ENCODE data around the gene TMEM232. TPM values are rescaled to one million over a fixed set of nuclear protein-coding genes. Genes with fewer than 3 reads are reported as not detected.

Gene TMEM232
- total RNA-seq, 1 donor from 2014 or later = 0.20 TPM

DNA sequence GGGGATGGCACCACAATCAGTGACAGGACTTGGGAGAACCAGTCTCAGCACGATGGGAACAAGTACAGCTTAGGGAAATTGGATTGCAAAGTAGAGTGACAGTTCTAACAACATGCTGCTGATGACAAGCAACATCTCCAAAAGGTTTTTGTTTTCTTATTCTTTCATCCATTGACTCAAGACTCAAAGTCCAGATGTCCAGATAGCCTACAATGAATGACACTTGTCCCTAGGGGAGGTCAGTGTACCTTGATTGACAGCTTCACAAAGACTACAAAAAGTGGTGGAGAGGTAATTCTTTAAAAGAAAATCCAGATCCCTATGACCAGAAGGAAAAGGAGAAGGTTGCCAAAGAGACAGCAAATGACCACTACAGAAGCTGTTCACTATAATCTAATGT is 323.9 kb downstream of the TMEM232 start:
- DNase-seq (ENCODE audit: low read depth in 2 of 2) = no peak

GRCh38 chr5:110401881-110402280 is 324.6 kb downstream of the TMEM232 start:
- no peak for DNase-seq (ENCODE audit: low read depth in 2 of 2)

GRCh38 chr5:110398951-110399350 is 327.5 kb downstream of the TMEM232 start:
- no peak for DNase-seq (ENCODE audit: low read depth in 2 of 2)

GRCh38 chr5:110397281-110397680 is 329.2 kb downstream of the TMEM232 start:
- no peak for DNase-seq (ENCODE audit: low read depth in 2 of 2)

DNA sequence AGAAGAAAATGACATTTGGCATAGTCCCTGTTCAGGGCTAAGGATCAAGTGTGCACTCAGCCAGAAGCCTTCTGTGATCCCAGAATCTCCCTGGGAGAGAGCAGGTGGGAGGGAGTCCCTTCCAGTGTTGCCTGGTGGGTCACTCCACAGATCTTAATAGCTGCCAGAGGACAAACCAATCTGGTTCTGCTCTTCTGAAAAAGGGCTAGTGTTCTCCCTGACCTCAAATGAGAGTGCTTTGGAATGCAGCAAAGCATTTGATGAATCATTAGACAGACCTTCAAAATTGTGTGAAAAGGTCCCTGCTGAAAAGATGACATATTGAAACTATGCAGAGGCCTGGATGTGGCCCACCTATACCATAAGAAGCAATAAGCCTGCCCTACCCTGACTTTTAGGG is 339.7 kb downstream of the TMEM232 start:
- no peak for DNase-seq (ENCODE audit: low read depth in 2 of 2)

DNA sequence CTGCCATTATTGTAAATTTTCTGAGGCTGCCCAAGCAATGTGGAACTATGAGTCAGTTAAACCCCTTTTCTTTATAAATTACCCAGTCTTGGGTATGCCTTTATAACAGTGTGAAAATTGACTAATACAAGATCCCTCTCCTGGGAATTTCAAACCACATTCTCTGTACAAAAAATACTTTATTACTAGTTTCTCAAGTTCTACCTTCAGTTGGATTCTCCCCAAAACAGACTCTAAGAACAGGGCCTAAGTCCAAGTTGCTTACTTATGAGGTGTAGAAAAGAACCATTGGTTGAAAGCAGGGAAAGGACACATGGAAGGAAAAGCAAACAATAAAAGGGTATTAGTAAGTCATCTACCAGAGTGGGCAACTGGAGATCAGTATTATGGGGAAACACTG is 343.2 kb downstream of the TMEM232 start:
- DNase-seq (ENCODE audit: low read depth in 2 of 2) = no peak

DNA sequence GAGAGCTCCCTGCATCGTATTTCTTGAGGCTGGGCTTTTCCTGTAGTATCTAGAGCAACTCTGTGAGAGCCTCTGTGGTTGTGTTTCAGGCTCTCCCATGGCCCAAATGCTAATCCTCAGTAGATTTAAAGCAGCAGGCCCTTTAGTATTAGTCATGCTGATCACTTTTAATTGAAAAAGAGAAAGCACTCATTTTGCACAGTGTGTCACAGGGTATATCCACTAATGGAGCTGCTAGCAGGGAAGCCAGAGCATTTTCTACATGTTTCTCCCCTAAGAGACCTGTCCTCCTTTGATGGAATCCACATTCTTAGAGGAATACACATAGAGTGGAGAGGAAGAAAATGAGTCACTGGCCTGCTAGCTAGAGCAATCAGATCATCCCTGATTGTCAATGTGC is 348.5 kb downstream of the TMEM232 start:
- DNase-seq (ENCODE audit: low read depth in 2 of 2) = no peak

DNA sequence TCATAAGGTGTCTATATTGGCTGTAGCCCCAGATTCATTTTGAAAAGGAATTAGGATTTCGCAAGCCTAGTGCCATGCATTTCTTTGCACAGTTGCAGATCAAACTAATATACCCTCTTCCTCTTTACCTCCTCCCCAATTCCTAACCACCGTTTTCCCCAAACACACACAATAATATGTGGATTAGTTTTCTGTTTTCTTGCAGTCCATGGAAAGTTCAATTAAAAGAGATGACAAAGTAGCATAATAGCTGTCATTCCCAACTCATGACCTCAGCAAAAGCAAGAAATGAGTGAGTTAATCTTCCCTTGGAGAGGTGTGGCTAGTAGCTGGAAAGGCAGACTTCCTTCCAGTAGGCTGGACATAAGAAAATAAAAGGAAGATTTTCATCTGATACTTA is 349.1 kb downstream of the TMEM232 start:
- no peak for DNase-seq (ENCODE audit: low read depth in 2 of 2)

DNA sequence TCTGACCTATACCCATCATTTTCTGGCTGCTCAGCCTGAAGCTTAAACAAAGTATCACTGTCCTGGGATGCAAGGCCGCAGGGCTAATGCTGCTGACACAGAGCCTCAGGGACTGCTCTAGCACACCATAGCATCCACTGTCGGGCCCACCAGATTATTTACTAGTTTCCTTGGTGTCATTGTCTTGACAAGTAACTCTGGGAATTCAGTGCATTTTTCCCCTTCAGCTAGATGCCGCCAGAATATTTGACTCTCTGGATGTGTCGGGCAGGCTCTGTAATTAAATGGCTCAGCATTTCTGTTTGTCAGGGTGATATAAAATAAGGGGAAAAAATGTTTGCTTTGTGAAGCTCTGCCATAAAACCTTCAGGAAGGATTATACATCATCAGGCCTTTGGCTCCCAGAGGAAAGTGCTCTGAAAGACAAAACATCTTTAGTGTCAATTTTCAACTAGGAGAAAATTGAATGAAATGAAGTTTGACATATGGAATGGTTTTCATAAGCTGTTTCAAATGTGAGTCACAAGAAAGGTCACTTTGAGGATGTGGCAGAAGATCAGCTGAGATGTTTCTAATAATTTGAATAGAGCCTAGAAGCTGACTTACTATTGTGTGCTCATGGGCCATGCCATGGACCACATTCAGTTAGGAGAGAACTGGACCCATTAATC is 350.1 kb downstream of the TMEM232 start:
- DNase-seq (ENCODE audit: low read depth in 2 of 2) = no peak

GRCh38 chr5:110371725-110372041 is 354.8 kb downstream of the TMEM232 start:
- no peak for DNase-seq (ENCODE audit: low read depth in 2 of 2)

GRCh38 chr5:110371011-110371724 is 355.3 kb downstream of the TMEM232 start:
- DNase-seq (ENCODE audit: low read depth in 2 of 2) = no peak

Other genes with a start within 250 kb of the TMEM232 start
- gene SLC25A46, start 12.3 kb upstream of the TMEM232 start, total RNA-seq = 48.4 and 51.2 TPM in 2 replicates